ENCODE results near the gene BTRC. TPM values are rescaled to one million over a fixed set of nuclear protein-coding genes. Genes with fewer than 3 reads are reported as not detected.
"Not testable (repeated sequence)": the region's sequence is repeated elsewhere in the genome, so short reads cannot be mapped to it uniquely, and the experiment has no call there.

Gene BTRC
- total RNA-seq, 1 donor from 2014 or later, result 13.7 TPM

GRCh38 chr10:101385866-101386658 lies 32.1 kb downstream of the BTRC start:
- intact Hi-C loops (cut with micrococcal nuclease), result no loop called here

GRCh38 chr10:101386659-101387259 lies 32.8 kb downstream of the BTRC start:
- intact Hi-C loops (cut with micrococcal nuclease), result no loop called here

GRCh38 chr10:101388676-101389276 lies 34.8 kb downstream of the BTRC start:
- intact Hi-C loops (cut with micrococcal nuclease), result no loop called here

GRCh38 chr10:101389532-101389931 lies 35.6 kb downstream of the BTRC start:
- intact Hi-C loops (cut with micrococcal nuclease), result not testable (repeated sequence)

- intact Hi-C loops (cut with micrococcal nuclease), result no loop called here
Observed at GRCh38 chr10:101389986-101390531, 36.1 kb downstream of the BTRC start.

- intact Hi-C loops (cut with micrococcal nuclease), result no loop called here
Observed at GRCh38 chr10:101393378-101393777, 39.4 kb downstream of the BTRC start.

- intact Hi-C loops (cut with micrococcal nuclease), result no loop called here
Observed at GRCh38 chr10:101394524-101395133, 40.7 kb downstream of the BTRC start.

- intact Hi-C loops (cut with micrococcal nuclease), result no loop called here
Observed at GRCh38 chr10:101397140-101397539, 43.2 kb downstream of the BTRC start.

- intact Hi-C loops (cut with micrococcal nuclease), result no loop called here
Observed at GRCh38 chr10:101400585-101400984, 46.6 kb downstream of the BTRC start.

GRCh38 chr10:101402711-101403110 lies 48.7 kb downstream of the BTRC start:
- intact Hi-C loops (cut with micrococcal nuclease), result no loop called here

- intact Hi-C loops (cut with micrococcal nuclease), result no loop called here
Observed at GRCh38 chr10:101403161-101403560, 49.2 kb downstream of the BTRC start.

- intact Hi-C loops (cut with micrococcal nuclease), result no loop called here
Observed at GRCh38 chr10:101405001-101405400, 51.0 kb downstream of the BTRC start.

- intact Hi-C loops (cut with micrococcal nuclease), result no loop called here
Observed at GRCh38 chr10:101411598-101411997, 57.6 kb downstream of the BTRC start.

GRCh38 chr10:101414034-101414433 lies 60.1 kb downstream of the BTRC start:
- intact Hi-C loops (cut with micrococcal nuclease), result no loop called here

GRCh38 chr10:101415884-101416283 lies 61.9 kb downstream of the BTRC start:
- intact Hi-C loops (cut with micrococcal nuclease), result no loop called here

GRCh38 chr10:101421967-101422366 lies 68.0 kb downstream of the BTRC start:
- intact Hi-C loops (cut with micrococcal nuclease), result not testable (repeated sequence)

GRCh38 chr10:101425535-101425934 lies 71.6 kb downstream of the BTRC start:
- intact Hi-C loops (cut with micrococcal nuclease), result no loop called here

GRCh38 chr10:101428036-101428435 lies 74.1 kb downstream of the BTRC start:
- intact Hi-C loops (cut with micrococcal nuclease), result no loop called here

- intact Hi-C loops (cut with micrococcal nuclease), result no loop called here
Observed at GRCh38 chr10:101429423-101429822, 75.5 kb downstream of the BTRC start.

- intact Hi-C loops (cut with micrococcal nuclease), result no loop called here
Observed at GRCh38 chr10:101436302-101436701, 82.3 kb downstream of the BTRC start.

- intact Hi-C loops (cut with micrococcal nuclease), result no loop called here
Observed at GRCh38 chr10:101438881-101439391, 85.0 kb downstream of the BTRC start.
